Immature natural killer cell (primary cell): ENCODE results near the gene LAMTOR4. TPM values are rescaled to one million over a fixed set of nuclear protein-coding genes. Genes with fewer than 3 reads are reported as not detected.
A peak's percentile ranks its signal among the peaks of the same experiment; 100 is the strongest.
"Not testable (repeated sequence)": the region's sequence is repeated elsewhere in the genome, so short reads cannot be mapped to it uniquely, and the experiment has no call there.

ENCODE experiments used
- DNase-seq, 3 donors: peaks; one replicate each; pipeline ENCODE4 v3.0.0; 2022; ENCODE audit warnings: mixed read lengths in 1 of 3
- H3K27ac Mint-ChIP-seq, 6 donors: one replicate each; pipeline ENCODE4 v1.8.0; 2020; ENCODE audit warnings: mixed read lengths in 6 of 6, mild to moderate bottlenecking in 5 of 6, inconsistent platforms in 4 of 6, moderate library complexity in 3 of 6
- H3K27me3 Mint-ChIP-seq, 3 donors: one replicate each; pipeline ENCODE4 v1.8.0; 2020 to 2021; ENCODE audit warnings: low read depth in 3 of 3, mild to moderate bottlenecking in 3 of 3, mixed read lengths in 3 of 3, moderate library complexity in 3 of 3, inconsistent platforms in 1 of 3
- H3K36me3 Mint-ChIP-seq, 3 donors: one replicate each; pipeline ENCODE4 v1.8.0; 2020; ENCODE audit warnings: mixed read lengths in 3 of 3, inconsistent platforms in 2 of 3, mild to moderate bottlenecking in 2 of 3
- H3K4me1 Mint-ChIP-seq, 2 donors: one replicate each; pipeline ENCODE4 v1.8.0; 2020; ENCODE audit warnings: inconsistent platforms in 2 of 2, mild to moderate bottlenecking in 2 of 2, mixed read lengths in 2 of 2, moderate library complexity in 1 of 2
- H3K4me3 Mint-ChIP-seq, 5 donors: one replicate each; pipeline ENCODE4 v1.8.0; 2020; ENCODE audit warnings: mild to moderate bottlenecking in 5 of 5, mixed read lengths in 5 of 5, inconsistent platforms in 3 of 5, moderate library complexity in 3 of 5
- H3K9me3 Mint-ChIP-seq, 6 donors: one replicate each; pipeline ENCODE4 v1.8.0; 2020; ENCODE audit warnings: mild to moderate bottlenecking in 6 of 6, mixed read lengths in 6 of 6, inconsistent platforms in 4 of 6, moderate library complexity in 3 of 6
- polyA plus RNA-seq, 3 donors: library from polyadenylated mRNA; unstranded; fragments of 300-500 nt; fragmentation: Illumina TruSeq; gene quantifications; one replicate each; pipeline ENCODE4 v1.2.3, GENCODE V29; 2021

The LAMTOR4 gene
- polyA plus RNA-seq, 3 donors from 2014 or later, result 408 to 587 (median 569) TPM

DNA sequence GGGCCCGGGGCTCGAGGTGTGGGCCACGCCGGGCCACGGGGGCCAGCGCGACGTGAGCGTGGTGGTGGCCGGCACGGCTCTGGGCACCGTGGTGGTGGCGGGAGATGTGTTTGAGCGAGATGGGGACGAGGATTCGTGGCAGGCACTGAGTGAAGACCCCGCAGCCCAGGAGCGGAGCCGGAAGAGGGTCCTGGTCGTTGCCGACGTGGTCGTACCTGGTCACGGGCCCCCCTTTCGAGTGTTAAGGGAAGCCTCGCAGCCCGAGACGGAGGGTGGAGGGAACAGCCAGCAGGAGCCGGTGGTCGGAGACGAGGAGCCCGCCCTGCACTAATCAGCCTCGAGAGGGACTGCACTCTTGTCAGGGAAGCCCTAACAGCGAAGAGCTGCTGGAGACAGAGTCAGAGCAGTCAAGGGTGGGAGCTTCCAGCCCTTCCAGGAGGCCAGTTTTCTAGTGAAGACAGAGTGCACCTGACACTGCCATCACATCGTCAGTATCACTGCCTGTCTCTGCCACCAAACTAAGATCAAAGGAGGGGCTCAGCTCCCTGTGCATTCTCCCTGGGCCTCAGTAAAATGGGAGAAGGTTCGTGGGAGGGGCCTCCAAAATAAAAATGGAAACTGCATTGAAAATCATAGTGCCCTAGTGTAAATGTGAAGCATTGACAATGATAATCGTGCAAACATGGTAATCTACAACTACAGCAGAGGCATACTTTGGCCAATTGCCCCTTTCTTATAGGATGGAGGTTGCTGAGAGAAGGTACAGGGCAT lies 20.7 kb upstream of the LAMTOR4 start:
- DNase-seq, result peak in 1 of 3 donors; percentile 16
- peaks cover 5 to 12% (median 8%) of the 10 kb centered on the region in 3 donors for H3K27me3 Mint-ChIP-seq
- H3K4me3 Mint-ChIP-seq, result peak overlapping the region; percentile 66 to 82 (median 77)
- no peaks in the 10 kb centered on the region for H3K36me3 Mint-ChIP-seq
- H3K9me3 Mint-ChIP-seq, result no peaks in the 10 kb centered on the region
- peak overlapping the region; percentile 35 to 76 (median 52) for H3K27ac Mint-ChIP-seq
- H3K4me1 Mint-ChIP-seq, result peaks cover 33 to 37% of the 10 kb centered on the region in 2 donors

- Mint-ChIP-seq H3K9me3 (no peaks in the 10 kb centered on the region), H3K4me3 (peak overlapping the region; percentile 66 to 82 (median 77)), H3K27ac (peak overlapping the region in 1 of 6 donors; percentile 53), H3K27me3 (peaks cover 5 to 12% (median 8%) of the 10 kb centered on the region in 3 donors), H3K36me3 (no peaks in the 10 kb centered on the region), H3K4me1 (peaks cover 33 to 37% of the 10 kb centered on the region in 2 donors)
- no peak for DNase-seq
Observed at GRCh38 chr7:100128637-100128963, 20.1 kb upstream of the LAMTOR4 start.

GRCh38 chr7:100130220-100130607 lies 18.5 kb upstream of the LAMTOR4 start:
- H3K4me1 Mint-ChIP-seq, result peaks cover 23 to 26% of the 10 kb centered on the region in 2 donors
- H3K4me3 Mint-ChIP-seq, H3K27ac Mint-ChIP-seq, DNase-seq, H3K9me3 Mint-ChIP-seq, H3K36me3 Mint-ChIP-seq: not testable (repeated sequence)
- peaks cover 5 to 10% (median 8%) of the 10 kb centered on the region in 3 donors for H3K27me3 Mint-ChIP-seq

- Mint-ChIP-seq H3K4me1 (peaks cover 20 to 21% of the 10 kb centered on the region in 2 donors), H3K36me3 (no peaks in the 10 kb centered on the region), H3K4me3 (peak overlapping the region in 1 of 5 donors; percentile 30), H3K27ac (no peak overlapping the region), H3K9me3 (no peaks in the 10 kb centered on the region), H3K27me3 (peaks cover 5 to 13% (median 8%) of the 10 kb centered on the region in 3 donors)
- DNase-seq, result peak; percentile 77
Observed at GRCh38 chr7:100130608-100131453, 17.9 kb upstream of the LAMTOR4 start.

GRCh38 chr7:100132126-100132525 lies 16.6 kb upstream of the LAMTOR4 start:
- Mint-ChIP-seq H3K27me3 (peaks cover under 1 to 5% (median 3%) of the 10 kb centered on the region in 3 donors), H3K9me3 (no peaks in the 10 kb centered on the region), H3K4me1 (peaks cover 11% of the 10 kb centered on the region in 2 donors), H3K27ac (no peak overlapping the region), H3K36me3 (no peaks in the 10 kb centered on the region), H3K4me3 (no peak overlapping the region)
- DNase-seq, result no peak

GRCh38 chr7:100132697-100133151 lies 16.0 kb upstream of the LAMTOR4 start:
- Mint-ChIP-seq H3K4me3 (no peak overlapping the region), H3K27ac (no peak overlapping the region), H3K27me3 (peaks cover 0 to 5% (median 3%) of the 10 kb centered on the region in 3 donors), H3K9me3 (no peaks in the 10 kb centered on the region), H3K36me3 (no peaks in the 10 kb centered on the region), H3K4me1 (peaks cover 11% of the 10 kb centered on the region in 2 donors)
- peak; percentile 38 to 54 (median 48) for DNase-seq

DNA sequence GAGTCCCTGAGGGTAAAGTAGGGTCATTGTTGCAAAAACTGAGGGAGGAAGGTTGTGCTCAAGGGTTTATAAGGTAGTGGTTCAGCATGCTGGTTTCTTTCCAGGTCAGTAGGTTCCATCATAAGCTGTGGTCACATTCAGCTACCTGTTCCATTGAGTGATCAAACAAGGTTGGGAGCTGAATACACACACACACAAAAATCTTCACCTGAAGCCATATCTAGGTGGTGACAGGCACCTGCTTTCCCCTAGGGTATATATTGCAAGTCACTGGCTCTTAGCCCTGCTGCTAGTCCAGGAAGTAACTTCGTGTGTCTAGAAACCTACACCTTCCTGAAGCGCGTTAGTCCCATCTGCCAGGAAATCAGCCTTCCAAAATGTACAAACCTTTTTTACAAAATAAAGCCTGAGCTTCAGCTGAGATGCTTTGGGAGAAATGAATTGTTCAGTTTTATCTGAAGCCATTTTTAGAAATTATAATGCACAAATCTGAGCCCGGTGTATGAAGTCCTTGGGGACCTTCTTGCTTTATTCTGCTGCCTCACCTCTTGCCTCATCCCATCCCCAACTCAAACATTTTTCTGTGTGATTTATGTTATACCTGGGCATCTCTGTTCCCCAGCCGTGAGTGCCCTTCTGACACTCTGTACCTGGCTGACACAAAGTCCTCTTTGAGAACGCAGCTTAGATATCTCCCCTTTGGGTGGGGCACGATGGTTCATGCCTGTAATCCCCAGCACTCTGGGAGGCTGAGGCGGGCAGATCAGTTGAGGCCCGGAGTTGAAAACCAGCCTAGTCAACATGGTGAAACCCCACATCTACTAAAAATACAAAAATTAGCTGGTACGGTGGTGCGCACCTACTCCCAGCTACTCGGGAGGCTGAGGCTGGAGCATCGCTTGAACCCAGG lies 10.6 kb upstream of the LAMTOR4 start:
- no peak for DNase-seq
- Mint-ChIP-seq H3K27me3 (peaks cover 0 to 8% (median 5%) of the 10 kb centered on the region in 3 donors), H3K9me3 (no peaks in the 10 kb centered on the region), H3K4me1 (no peaks in the 10 kb centered on the region), H3K4me3 (no peak overlapping the region), H3K27ac (no peak overlapping the region), H3K36me3 (no peaks in the 10 kb centered on the region)

GRCh38 chr7:100141555-100141949 lies 7.2 kb upstream of the LAMTOR4 start:
- no peaks in the 10 kb centered on the region for H3K36me3 Mint-ChIP-seq
- DNase-seq, result no peak
- H3K4me1 Mint-ChIP-seq, result no peaks in the 10 kb centered on the region
- H3K27me3 Mint-ChIP-seq, result peaks cover 0 to 9% (median 2%) of the 10 kb centered on the region in 3 donors
- H3K9me3 Mint-ChIP-seq, result no peaks in the 10 kb centered on the region
- H3K27ac Mint-ChIP-seq, result no peak overlapping the region
- H3K4me3 Mint-ChIP-seq, result no peak overlapping the region

DNA sequence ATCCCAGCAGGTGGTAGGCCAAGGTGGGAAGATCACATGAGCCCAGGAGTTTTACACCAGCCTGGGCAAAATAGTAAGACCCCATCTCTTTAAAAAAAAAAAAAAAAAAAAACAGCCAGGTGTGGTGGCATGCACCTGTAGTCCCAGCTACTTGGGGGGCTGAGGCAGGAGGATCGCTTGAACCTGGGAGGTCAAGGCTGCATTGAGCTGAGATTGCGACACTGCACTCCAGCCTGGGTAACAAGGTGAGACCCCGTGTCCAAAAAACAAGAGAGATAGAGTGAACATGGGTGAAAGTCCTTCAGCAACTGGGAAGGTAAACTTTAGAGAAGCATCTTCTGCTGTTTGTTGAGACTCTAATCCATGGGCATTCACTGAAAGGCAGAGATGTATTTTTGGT lies 6.3 kb upstream of the LAMTOR4 start:
- no peaks in the 10 kb centered on the region for H3K4me1 Mint-ChIP-seq
- H3K4me3 Mint-ChIP-seq, result no peak overlapping the region
- no peaks in the 10 kb centered on the region for H3K9me3 Mint-ChIP-seq
- DNase-seq, result no peak
- no peaks in the 10 kb centered on the region for H3K36me3 Mint-ChIP-seq
- H3K27ac Mint-ChIP-seq, result no peak overlapping the region
- peaks cover 0 to 9% (median 2%) of the 10 kb centered on the region in 3 donors for H3K27me3 Mint-ChIP-seq

DNA sequence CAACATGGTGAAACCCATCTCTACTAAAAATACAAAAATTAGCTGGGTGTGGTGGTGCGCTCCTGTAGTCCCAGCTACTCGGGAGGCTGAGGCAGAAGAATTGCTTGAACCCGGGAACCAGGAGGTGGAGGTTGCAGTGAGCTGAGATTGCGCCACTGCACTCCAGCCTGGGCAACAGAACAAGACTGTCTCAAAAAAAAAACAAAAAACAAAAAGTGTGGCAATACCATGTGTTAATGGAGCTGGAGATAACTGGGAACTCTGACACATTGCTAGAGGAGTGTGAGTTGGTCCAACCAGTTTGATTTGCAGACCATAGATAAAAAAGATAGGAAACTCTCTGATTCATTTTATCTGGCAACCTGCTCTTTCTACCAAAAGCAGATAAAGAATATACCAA lies 2.4 kb upstream of the LAMTOR4 start:
- H3K36me3 Mint-ChIP-seq, H3K4me3 Mint-ChIP-seq, DNase-seq, H3K9me3 Mint-ChIP-seq, H3K27ac Mint-ChIP-seq: not testable (repeated sequence)
- Mint-ChIP-seq H3K27me3 (peaks cover 4 to 13% (median 6%) of the 10 kb centered on the region in 3 donors), H3K4me1 (peaks cover 21 to 25% of the 10 kb centered on the region in 2 donors)

DNA sequence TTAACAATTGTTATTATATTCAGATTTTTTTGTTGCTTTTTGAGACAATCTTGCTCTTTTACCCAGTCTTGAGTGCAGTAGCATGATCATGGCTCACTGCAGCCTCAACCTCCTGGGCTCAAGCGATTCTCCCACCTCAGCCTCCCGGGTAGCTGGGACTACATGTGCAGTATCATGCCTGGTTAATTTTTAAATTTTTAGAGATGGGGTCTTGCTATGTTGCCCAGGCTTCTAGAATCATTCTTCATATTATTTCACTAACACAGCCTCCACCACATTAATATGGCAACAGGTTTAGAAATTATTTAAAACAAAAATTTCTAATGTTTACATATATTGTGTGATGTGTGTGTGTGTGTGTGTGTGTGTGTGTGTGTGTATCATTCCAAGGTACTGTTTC lies 1.4 kb upstream of the LAMTOR4 start:
- Mint-ChIP-seq H3K9me3 (no peaks in the 10 kb centered on the region), H3K27ac (peak overlapping the region in 2 of 6 donors; percentile 74 to 93), H3K4me1 (peaks cover 24 to 33% of the 10 kb centered on the region in 2 donors), H3K4me3 (peak overlapping the region in 1 of 5 donors; percentile 71), H3K36me3 (peaks cover 5 to 6% (median 6%) of the 10 kb centered on the region in 3 donors), H3K27me3 (peaks cover 4 to 9% (median 6%) of the 10 kb centered on the region in 3 donors)
- no peak for DNase-seq

DNA sequence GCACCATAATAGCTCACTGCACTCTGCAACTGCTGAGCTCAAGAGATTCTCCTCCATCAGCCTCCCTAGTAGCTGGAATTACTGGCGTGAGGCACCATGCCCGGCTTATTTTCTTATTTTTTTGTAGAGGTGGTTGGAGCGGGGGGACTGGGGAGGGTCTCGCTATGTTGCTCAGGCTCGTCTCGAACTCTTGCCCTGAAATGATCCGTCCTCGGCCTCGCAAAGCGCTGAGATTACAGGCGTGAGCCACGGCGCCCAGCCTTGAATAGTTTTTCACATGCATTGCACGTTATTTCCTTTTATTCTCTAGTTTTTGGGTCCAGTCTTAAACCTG lies 526 bp upstream of the LAMTOR4 start:
- no peaks in the 10 kb centered on the region for H3K9me3 Mint-ChIP-seq
- peaks cover 28 to 38% of the 10 kb centered on the region in 2 donors for H3K4me1 Mint-ChIP-seq
- peak overlapping the region; percentile 92 to 97 (median 95) for H3K27ac Mint-ChIP-seq
- peak overlapping the region; percentile 91 to 99 (median 93) for H3K4me3 Mint-ChIP-seq
- DNase-seq, result no peak
- peaks cover 9 to 10% (median 9%) of the 10 kb centered on the region in 3 donors for H3K36me3 Mint-ChIP-seq
- H3K27me3 Mint-ChIP-seq, result peaks cover 4 to 9% (median 6%) of the 10 kb centered on the region in 3 donors

DNA sequence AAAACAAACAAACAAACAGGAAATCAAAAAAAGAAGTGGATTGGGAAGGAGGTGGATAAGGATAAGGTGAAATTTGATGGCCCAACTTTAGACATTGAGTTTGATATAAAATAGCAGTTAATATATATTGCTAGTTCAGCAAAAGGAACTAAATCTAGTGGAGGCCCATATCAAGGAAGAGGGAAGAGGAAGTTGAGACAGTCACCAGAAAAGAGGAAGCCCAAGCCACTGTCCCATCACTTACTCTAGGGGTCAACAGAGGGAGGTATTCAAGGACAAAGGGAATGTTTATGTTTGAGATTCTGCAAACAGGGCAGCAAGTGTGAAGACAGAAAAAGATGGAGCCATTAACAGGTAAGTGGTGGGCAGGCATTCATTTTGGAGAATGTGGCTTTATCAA lies 3.7 kb downstream of the LAMTOR4 start:
- no peak for DNase-seq
- no peak overlapping the region for H3K4me3 Mint-ChIP-seq
- H3K4me1 Mint-ChIP-seq, result peaks cover 45 to 56% of the 10 kb centered on the region in 2 donors
- peaks cover 4 to 10% (median 9%) of the 10 kb centered on the region in 3 donors for H3K27me3 Mint-ChIP-seq
- H3K27ac Mint-ChIP-seq, result peak overlapping the region in 5 of 6 donors; percentile 10 to 89 (median 62)
- peaks cover 9 to 14% (median 10%) of the 10 kb centered on the region in 3 donors for H3K36me3 Mint-ChIP-seq
- H3K9me3 Mint-ChIP-seq, result no peaks in the 10 kb centered on the region
